T-helper 2 cell (primary cell): ENCODE data around the gene LANCL1.
A peak's percentile ranks its signal among the peaks of the same experiment; 100 is the strongest.

ENCODE experiments used
- DNase-seq, 5 experiments: peaks; one replicate each; pipeline versions ENCODE4 v3.0.0 to v3.0.0-alpha.2; 2012 to 2022
- total RNA-seq, 2 donors: gene quantifications; one replicate each; lab custom pipeline; 2026; lab: John Stamatoyannopoulos, UW

The LANCL1 gene
- total RNA-seq, result 23.4 to 51.0 reads per million in 2 donors

DNA sequence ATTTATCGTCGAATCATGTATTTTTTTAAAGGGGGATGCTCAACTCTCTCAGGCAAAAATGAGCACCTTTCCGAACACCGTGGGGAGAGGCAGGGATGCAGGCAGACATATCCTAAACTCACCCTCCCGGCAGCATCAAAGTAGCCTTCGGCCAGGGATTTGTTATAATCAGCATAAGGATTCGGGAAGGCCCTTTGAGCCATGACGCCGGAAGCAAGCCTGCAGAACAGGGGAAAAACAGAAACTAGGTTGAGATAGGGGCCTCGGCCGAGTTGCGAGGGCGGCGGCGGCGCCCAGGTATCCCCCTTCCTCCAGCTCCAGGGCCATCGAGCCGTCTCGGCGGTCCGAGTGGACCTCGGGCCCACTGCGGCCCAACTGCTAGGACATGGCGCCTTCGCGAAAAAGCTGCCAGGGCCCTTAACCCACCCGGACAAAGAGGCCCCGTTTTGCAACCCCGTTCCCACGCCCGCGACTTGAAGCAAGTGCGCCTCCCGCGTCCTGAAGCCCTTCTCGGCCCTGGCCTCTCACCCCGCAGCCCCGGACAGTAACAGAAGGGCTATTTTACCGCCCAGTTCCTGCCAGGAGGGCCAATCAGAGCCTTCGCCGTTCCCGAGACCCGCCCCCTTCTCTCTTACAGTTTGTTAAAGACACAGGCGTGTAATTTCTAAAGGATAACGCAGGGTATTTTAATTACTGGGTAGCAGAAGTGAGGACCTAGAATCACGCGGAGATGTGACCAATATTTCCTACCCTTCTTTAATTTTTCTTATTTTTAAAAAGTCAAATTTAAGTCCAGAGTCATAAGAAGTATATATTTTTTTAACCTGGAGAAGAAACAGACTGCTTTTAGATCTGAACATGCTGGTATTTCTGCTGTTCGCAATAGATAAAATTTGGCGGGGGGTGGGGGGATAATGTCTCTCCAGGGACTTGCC is at the start of gene LANCL1:
Gene LANCL1, minus strand, starts transcription at position 566 of the 935 bp plus-strand sequence. Its CDS starts 363 bp downstream, at position 203.
- peak; percentile 45 to 91 (median 72) for DNase-seq

DNA sequence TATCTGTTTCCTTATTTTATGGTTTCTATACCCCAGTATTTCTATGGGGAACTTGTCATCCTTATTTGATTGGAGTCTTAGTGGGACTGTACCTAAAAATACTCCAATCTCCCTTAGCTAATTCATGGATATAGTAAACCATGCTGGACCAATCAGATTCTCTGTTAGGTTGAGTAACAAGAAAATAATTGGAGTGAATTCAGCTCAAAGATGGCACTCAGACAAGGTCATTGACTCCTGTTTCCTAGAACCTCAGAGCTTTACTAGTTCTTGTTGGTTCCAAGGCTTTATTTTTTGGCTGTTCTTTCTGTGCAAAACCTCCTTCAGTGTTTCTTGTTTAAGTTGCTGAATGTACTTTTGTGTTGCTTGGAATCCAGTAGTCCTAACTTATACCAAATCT is 48.0 kb upstream of the LANCL1 start:
- DNase-seq, result no peak

- DNase-seq, result no peak
Observed at GRCh38 chr2:210523650-210524289, 47.2 kb upstream of the LANCL1 start.

GRCh38 chr2:210522399-210522798 is 45.8 kb upstream of the LANCL1 start:
- no peak for DNase-seq

- peak in 1 of 5 experiments; percentile 22 for DNase-seq
Observed at GRCh38 chr2:210519594-210519993, 43.0 kb upstream of the LANCL1 start.

DNA sequence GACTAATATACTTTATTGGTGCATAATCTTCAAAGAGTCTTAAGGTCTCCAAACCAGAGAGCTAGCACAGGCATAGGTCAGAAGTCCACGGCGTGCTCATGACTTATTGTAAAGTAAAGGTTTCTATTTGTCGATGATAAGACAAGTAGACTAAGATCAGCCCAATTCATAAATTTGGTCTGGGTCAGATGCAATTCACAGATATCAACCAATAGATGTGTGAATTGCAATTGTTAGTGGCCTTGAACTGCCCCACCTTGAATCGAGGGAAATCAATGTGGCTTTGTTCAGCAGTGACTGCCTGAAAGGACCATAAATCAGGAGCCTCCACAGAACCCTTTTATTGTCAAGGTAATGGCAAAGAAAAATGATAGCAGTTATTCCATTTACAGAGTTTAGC is 40.7 kb upstream of the LANCL1 start:
- no peak for DNase-seq

DNA sequence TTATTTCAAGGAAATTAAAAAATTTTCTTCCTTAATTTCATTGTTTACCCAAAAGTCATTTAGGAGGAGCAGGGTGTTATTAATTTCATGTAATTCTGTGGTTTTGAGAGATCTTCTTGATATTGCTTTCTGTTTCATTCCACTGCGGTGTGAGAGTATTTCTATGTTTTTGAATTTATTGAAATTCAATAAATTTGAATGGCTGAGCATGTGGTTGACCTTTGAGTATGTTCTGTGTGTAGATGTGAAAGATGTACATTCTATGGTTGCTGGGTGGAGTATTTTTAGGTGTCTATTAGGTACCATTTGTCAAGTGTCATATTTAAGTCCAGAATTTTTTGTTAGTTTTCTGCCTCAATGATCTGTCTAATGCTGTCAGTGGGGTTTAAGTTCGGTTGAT is 39.4 kb upstream of the LANCL1 start:
- no peak for DNase-seq

DNA sequence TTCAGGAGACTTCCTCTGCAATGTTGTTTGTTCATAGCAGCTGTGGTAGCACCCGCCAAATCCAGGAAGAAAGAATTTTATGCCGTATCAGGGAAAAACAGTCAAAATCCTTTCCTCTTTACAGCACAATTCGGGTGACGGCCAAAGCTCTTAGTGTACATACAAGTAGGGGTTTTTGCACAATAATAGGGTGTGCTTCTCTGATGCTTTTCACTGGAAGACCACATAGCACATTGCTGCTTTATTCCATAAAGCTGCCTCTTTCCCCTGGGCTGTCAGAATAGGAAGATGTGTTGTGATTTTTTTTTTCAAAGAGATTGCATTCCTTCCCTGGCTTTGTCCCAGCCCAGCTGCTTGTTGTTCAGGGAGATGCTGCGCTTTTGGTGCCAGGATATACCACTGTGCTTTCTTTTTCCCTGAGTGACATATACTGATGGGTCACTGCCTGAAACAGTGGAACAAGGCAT is 27.2 kb upstream of the LANCL1 start:
- no peak for DNase-seq

GRCh38 chr2:210503001-210503623 is 26.6 kb upstream of the LANCL1 start:
- DNase-seq, result peak in 1 of 5 experiments; percentile 13

- no peak for DNase-seq
Observed at GRCh38 chr2:210496512-210496911, 20.0 kb upstream of the LANCL1 start.

- DNase-seq, result no peak
Observed at GRCh38 chr2:210493528-210493927, 17.0 kb upstream of the LANCL1 start.

DNA sequence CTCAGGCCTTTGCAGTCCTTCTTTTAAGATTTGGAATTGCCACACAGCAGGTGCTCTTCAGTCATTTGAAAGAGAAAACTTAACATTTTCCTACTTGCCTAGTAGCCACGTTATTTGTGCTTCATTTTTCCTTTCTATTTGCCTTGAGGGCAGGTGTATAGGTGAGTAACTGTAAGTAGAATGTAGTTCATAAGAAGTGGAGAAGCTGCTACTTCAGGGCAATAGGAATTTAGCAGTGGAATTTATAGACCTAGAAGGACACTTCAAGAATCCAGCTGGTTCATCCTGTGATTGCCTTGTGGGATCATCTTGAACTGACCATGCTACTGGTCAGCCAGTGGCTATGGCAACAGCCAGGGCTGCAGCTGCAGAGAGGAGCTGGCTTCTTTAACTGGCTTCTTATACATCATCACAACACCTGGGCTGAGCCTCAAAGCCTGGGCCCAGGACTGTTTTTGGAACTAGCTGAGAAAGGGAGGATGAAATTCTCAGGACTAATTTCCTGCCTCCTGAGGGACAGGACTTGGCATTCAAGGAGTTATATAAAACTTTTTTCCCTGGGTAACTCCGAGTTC is 5.1 kb upstream of the LANCL1 start:
- DNase-seq, result no peak

GRCh38 chr2:210480764-210481163 is 4.2 kb upstream of the LANCL1 start:
- DNase-seq, result no peak

DNA sequence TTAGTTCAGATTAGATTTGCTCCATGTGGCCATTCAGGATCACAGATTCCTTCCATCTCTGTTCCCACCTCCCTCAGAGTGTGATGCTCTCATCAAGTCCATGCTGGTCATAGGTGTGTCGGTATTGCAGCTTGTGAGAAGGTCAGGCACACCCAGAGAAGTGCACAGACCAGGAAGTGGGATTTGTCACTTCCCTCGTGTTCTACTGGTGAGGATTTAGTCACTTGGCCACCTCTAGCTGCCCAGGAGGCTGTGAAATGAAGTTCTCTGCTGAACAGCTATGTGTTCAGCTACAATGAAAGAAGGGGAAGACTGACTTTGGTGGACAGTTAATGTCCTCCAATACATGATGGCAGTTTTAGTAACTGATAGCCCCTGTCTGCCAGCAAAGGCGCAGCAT is 3.5 kb upstream of the LANCL1 start:
- no peak for DNase-seq

- DNase-seq, result no peak
Observed at GRCh38 chr2:210478661-210479060, 2.1 kb upstream of the LANCL1 start.

DNA sequence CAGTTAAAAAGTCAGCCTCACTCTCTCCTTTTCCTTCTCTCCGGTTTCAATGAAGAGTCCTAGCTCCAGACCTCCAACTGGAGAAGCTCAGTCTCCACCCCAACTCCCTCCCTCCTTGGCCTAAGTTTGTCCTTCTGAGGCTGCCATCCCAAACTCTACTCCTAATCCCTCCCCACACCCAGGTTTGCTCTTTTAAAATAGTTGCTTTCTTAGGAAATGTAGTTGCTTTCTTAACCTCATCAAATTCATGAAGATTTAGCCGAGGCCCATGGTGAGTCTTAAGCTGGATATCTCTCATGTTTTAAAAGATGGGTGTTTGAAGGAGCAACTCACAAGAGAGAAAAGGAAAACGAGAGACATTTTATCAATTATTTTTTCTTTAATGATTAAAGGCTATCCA is 937 bp upstream of the LANCL1 start:
- DNase-seq, result peak in 1 of 5 experiments; percentile 50

- DNase-seq, result peak in 1 of 5 experiments; percentile 5
Observed at GRCh38 chr2:210475706-210476105, 853 bp downstream of the LANCL1 start.

- no peak for DNase-seq
Observed at GRCh38 chr2:210474776-210475175, 1.8 kb downstream of the LANCL1 start.

GRCh38 chr2:210461401-210461800 is 15.2 kb downstream of the LANCL1 start:
- DNase-seq, result no peak

DNA sequence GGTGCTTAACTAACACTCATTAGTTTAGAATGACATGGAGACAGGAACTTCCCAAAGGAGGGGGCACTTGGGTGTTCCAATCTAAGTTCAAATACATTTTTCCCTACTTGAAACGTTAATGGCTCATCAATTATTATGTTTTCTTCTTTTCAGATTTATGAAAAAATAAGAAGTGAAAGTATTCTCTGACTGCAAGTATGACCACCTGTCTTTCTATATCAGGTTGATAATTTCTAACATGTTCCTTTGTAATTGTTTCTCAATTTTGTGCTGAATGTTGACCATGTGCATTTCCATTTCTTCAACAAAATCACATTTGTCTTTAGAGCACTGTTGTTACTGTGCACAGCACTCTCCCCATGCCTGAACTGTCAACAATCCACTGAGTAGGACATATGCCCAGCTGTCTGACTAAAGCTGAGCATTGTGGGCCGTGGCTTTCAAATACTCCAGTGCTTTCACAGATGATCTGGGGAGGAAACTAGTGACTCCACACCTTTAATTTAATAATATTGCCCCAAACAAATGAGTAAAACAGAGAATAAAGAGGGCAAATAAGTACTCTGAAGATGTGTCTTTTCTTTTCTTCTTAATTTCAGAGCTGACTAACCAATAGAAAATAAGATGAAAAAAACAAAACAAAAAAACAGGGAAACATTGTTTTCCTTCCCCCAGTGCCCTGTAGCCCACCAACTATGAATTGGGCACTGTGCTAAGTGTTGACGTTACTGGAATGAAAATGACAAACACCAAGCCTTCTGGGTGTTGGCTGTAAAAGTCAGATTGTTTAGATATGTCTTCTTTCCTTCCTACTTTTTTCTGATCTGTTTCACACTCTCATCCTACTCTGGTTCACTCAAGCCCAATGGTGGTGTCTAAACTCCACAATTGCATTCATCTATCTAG is 16.0 kb downstream of the LANCL1 start:
- peak in 1 of 5 experiments; percentile 6 for DNase-seq

DNA sequence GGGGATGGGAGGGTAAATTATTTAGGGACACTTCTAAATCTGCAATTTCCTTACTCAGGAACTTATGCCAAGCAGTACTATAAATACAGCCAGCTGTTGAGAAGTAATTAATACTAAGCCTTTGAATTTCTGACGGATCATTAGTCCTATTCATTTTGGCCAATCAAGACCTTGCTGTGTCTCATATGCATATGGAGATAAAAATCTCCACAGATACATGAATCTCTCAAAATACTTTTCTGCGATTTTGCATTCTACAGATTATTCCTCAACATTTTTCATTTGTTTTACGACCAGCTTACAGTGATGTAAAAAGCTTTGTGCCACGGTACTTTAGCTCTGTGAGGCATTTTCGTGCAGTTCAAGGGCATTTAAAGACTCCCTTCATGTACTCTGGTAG is 16.7 kb downstream of the LANCL1 start:
- DNase-seq, result no peak

DNA sequence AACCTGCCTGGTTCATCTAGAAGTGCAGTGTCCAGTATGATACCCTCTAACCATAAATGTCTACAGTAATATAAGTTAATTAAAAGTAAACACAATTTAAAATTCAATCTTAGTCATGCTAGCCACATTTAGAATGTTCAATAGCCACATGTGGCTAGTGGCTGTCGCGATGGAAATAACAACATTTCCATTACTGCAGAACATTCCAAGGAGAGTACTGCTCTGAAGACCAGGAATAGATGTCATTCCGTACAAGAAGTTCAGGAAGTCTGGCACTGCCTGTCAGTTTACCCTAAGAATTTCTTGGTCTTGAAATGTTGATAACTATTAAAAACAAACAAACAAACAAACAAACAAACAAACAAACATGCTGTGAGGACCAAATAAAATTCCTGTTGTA is 17.2 kb downstream of the LANCL1 start:
- no peak for DNase-seq
